ENCODE measurements around the gene CASKIN1.

- TF ChIP-seq REST (IDR thresholded peaks at IDR 0.05; ENCODE audit: low read depth): no peak
- TF ChIP-seq EP300 (IDR thresholded peaks at IDR 0.05; ENCODE audit: borderline replicate concordance): no peak
- no peak for TF ChIP-seq RAD21 (IDR thresholded peaks at IDR 0.05; ENCODE audit: low read depth)
- no peak for TF ChIP-seq TEAD4 (IDR thresholded peaks at IDR 0.05)
- TF ChIP-seq CREB1 (IDR thresholded peaks at IDR 0.05; ENCODE audit: low read depth): no peak
- TF ChIP-seq NFIC (IDR thresholded peaks at IDR 0.05): no peak
- TF ChIP-seq MAX (IDR thresholded peaks at IDR 0.05): no peak
- no peak for TF ChIP-seq YY1 (IDR thresholded peaks at IDR 0.05; ENCODE audit: low read depth)
- no peak for TF ChIP-seq CEBPB (IDR thresholded peaks at IDR 0.05)
These were observed 38.4 kb upstream of the CASKIN1 start for GRCh38 chr16:2234813-2235170.

All from Ishikawa (cell line).